IPS-15b (cell line): ENCODE data around the gene STARD13.

Experiments
- H3K27me3 ChIP-seq: one replicate; pipeline ENCODE4 v1.6.1; 2013; ENCODE audit warnings: low read length; ENCODE audit not compliant: control insufficient read depth, insufficient read depth
- H3K36me3 ChIP-seq: one replicate; pipeline ENCODE4 v1.6.1; 2013; ENCODE audit warnings: low read length; ENCODE audit not compliant: control insufficient read depth, insufficient read depth
- H3K4me1 ChIP-seq: one replicate; pipeline ENCODE4 v1.6.1; 2013; ENCODE audit warnings: mild to moderate bottlenecking, low read length; ENCODE audit not compliant: control insufficient read depth, insufficient read depth
- H3K4me3 ChIP-seq: one replicate; pipeline ENCODE4 v1.5.1; 2013; ENCODE audit warnings: low read depth, low read length
- H3K9ac ChIP-seq: one replicate; pipeline ENCODE4 v1.6.1; 2013; ENCODE audit warnings: low read depth, mild to moderate bottlenecking, low read length
- H3K9me3 ChIP-seq: one replicate; pipeline ENCODE4 v1.6.1; 2013; ENCODE audit warnings: mild to moderate bottlenecking, low read length; ENCODE audit not compliant: control insufficient read depth, insufficient read depth

The STARD13 gene

GRCh38 chr13:33271759-33272158, 13.8 kb downstream of the STARD13 start:
- H3K36me3 ChIP-seq = no peaks in the 10 kb centered on the region
- no peak overlapping the region for H3K4me3 ChIP-seq
- no peaks in the 10 kb centered on the region for H3K27me3 ChIP-seq
- no peaks in the 10 kb centered on the region for H3K9me3 ChIP-seq
- no peak overlapping the region for H3K9ac ChIP-seq
- no peaks in the 10 kb centered on the region for H3K4me1 ChIP-seq

GRCh38 chr13:33270895-33271538, 14.5 kb downstream of the STARD13 start:
- no peak overlapping the region for H3K9ac ChIP-seq
- no peaks in the 10 kb centered on the region for H3K27me3 ChIP-seq
- no peaks in the 10 kb centered on the region for H3K9me3 ChIP-seq
- H3K36me3 ChIP-seq = no peaks in the 10 kb centered on the region
- H3K4me3 ChIP-seq = no peak overlapping the region
- no peaks in the 10 kb centered on the region for H3K4me1 ChIP-seq

DNA sequence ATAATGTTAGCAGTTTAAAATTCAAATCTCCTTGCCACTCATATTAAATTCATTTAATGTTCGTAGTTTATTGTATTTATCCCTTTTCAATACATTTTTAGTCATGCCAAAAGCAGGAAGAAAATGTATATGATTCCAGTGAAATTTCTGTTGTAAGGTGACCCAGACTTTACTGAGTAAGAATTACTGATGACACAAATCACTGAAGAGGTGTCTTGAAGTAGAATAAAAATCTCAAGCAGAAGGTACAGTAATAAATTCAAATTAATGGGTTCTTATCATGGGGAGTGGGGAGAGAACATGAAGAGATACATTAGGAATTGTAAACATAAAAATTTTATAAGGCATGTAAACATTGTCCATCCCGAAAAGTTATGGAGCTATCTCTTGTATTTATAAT, 19.9 kb downstream of the STARD13 start:
- peaks cover 5% of the 10 kb centered on the region for H3K4me1 ChIP-seq
- H3K36me3 ChIP-seq = no peaks in the 10 kb centered on the region
- no peaks in the 10 kb centered on the region for H3K9me3 ChIP-seq

GRCh38 chr13:33265133-33265532, 20.4 kb downstream of the STARD13 start:
- Histone ChIP-seq H3K4me1 (peaks cover 8% of the 10 kb centered on the region), H3K4me3 (no peak overlapping the region), H3K36me3 (no peaks in the 10 kb centered on the region), H3K9ac (no peak overlapping the region), H3K27me3 (no peaks in the 10 kb centered on the region), H3K9me3 (no peaks in the 10 kb centered on the region)

More for the DNA sequence above, 19.9 kb downstream of the STARD13 start:
- Histone ChIP-seq H3K9ac (no peak overlapping the region), H3K4me3 (no peak overlapping the region), H3K27me3 (no peaks in the 10 kb centered on the region)

GRCh38 chr13:33264620-33264978, 21.0 kb downstream of the STARD13 start:
- Histone ChIP-seq H3K9me3 (no peaks in the 10 kb centered on the region), H3K27me3 (no peaks in the 10 kb centered on the region), H3K9ac (no peak overlapping the region), H3K4me1 (peaks cover 12% of the 10 kb centered on the region), H3K36me3 (no peaks in the 10 kb centered on the region), H3K4me3 (no peak overlapping the region)

- Histone ChIP-seq H3K9me3 (no peaks in the 10 kb centered on the region), H3K9ac (no peak overlapping the region), H3K36me3 (no peaks in the 10 kb centered on the region), H3K4me3 (no peak overlapping the region), H3K27me3 (no peaks in the 10 kb centered on the region), H3K4me1 (peaks cover 15% of the 10 kb centered on the region)
Observed at GRCh38 chr13:33263976-33264619, 21.5 kb downstream of the STARD13 start.

GRCh38 chr13:33263484-33263883, 22.1 kb downstream of the STARD13 start:
- Histone ChIP-seq H3K27me3 (no peaks in the 10 kb centered on the region), H3K9me3 (no peaks in the 10 kb centered on the region), H3K9ac (no peak overlapping the region), H3K4me1 (peaks cover 21% of the 10 kb centered on the region), H3K4me3 (no peak overlapping the region), H3K36me3 (no peaks in the 10 kb centered on the region)

DNA sequence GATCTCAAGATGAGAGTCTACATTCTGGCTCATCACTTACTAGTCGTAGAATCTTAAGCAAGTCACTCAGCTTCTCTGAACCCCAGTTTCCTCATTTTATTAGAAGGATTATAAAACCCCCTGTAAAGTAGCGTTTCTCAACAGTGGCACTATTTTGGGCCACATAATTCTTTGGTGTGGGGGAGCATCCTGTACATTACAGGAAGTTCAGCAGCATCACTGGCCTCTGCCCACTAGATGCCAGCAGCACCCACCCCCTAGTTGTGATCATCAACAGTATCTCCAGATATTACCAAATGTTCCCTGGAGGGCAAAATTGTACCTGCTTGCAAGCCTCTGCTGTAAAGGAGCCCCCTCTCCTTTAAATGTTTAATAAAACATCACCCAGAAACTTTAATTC, 22.6 kb downstream of the STARD13 start:
- no peak overlapping the region for H3K9ac ChIP-seq
- no peak overlapping the region for H3K4me3 ChIP-seq
- H3K9me3 ChIP-seq = no peaks in the 10 kb centered on the region
- H3K4me1 ChIP-seq = peaks cover 21% of the 10 kb centered on the region
- H3K36me3 ChIP-seq = no peaks in the 10 kb centered on the region
- H3K27me3 ChIP-seq = no peaks in the 10 kb centered on the region

DNA sequence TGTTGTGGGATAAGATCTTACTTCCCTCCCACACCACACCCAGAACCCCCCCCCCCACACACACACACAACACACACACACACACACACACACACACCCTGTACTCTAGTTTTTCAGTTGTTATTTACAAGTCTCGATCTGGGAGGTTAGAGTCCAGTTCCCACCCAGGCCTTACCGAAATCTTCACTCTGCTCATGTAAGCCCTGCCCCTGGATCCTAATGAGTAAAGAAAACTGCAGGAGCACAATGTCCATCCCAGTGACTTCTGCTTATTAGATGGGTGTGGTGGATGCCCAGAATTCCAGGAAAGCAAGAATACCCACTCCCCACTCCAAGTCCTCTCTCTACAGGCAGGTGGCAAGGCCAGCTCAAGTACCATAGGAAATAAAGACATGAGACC, 23.0 kb downstream of the STARD13 start:
- H3K4me1 ChIP-seq = peaks cover 21% of the 10 kb centered on the region
- H3K4me3 ChIP-seq = no peak overlapping the region
- no peaks in the 10 kb centered on the region for H3K27me3 ChIP-seq
- no peak overlapping the region for H3K9ac ChIP-seq
- no peaks in the 10 kb centered on the region for H3K9me3 ChIP-seq
- no peaks in the 10 kb centered on the region for H3K36me3 ChIP-seq

DNA sequence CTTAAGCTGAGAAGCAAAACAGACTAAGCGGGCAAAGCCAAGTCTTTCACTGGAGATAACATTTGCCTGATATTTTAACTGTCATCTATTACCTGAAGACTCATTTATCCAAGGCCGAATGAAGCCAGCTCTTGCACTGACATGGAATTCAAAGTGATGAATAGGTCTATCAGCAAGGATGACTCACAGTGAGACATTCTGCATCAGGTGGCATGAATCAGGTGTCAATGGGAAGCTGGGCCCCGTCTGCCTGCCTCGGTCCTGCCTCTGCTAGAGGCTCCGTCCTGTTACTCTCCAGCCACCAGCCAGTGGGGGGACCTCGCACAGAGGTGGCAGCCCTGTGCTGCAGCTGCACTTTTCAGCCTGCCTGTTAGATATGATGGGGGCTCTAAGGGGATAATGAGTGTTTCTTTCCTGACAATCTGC, 23.5 kb downstream of the STARD13 start:
- Histone ChIP-seq H3K9ac (no peak overlapping the region), H3K4me3 (no peak overlapping the region), H3K9me3 (no peaks in the 10 kb centered on the region), H3K27me3 (no peaks in the 10 kb centered on the region), H3K4me1 (peaks cover 21% of the 10 kb centered on the region), H3K36me3 (no peaks in the 10 kb centered on the region)

- no peaks in the 10 kb centered on the region for H3K27me3 ChIP-seq
- H3K4me3 ChIP-seq = no peak overlapping the region
- no peaks in the 10 kb centered on the region for H3K9me3 ChIP-seq
- H3K36me3 ChIP-seq = no peaks in the 10 kb centered on the region
- peaks cover 21% of the 10 kb centered on the region for H3K4me1 ChIP-seq
- H3K9ac ChIP-seq = no peak overlapping the region
Observed at GRCh38 chr13:33261387-33262061, 24.0 kb downstream of the STARD13 start.
